ENCODE measurements around the gene RPL22L1. TPM values are rescaled to one million over a fixed set of nuclear protein-coding genes. Genes with fewer than 3 reads are reported as not detected.

RPL22L1 gene
- polyA plus RNA-seq, 3 donors = 26.8 to 63.8 (median 37.4) TPM

DNA sequence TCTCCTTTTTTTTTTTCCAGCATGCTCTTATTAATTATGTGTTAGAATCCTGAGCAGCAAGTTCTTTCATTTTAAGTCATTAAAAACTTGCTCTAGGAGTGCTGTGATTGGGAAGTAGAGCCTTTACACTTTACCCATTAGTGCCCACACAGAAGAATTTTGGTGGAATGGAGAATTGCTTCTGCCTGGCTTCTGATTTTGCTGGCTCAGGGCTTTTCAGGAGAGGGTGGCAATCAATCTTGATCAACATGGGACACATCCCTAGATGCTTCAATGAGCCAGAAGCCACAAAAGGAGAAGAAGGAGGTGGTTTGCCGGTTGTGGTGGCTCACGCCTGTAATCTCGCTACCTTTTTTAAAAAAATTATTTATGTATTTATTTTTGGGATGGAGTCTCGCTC, 39.4 kb downstream of the RPL22L1 start:
- no peaks in the 10 kb centered on the region for H3K79me2 ChIP-seq (ENCODE audit: insufficient read depth, low read length)
- peaks cover 0 to 5% of the 10 kb centered on the region in 2 donors for H3K27me3 ChIP-seq (ENCODE audit: control insufficient read depth in 2 of 2, insufficient read depth in 2 of 2, low read length in 2 of 2)
- Mint-ChIP-seq H3K27ac (no peak overlapping the region), H3K4me1 (peaks cover 8% of the 10 kb centered on the region), H3K36me3 (no peaks in the 10 kb centered on the region), H3K27me3 (ENCODE audit: low read depth in 3 of 3) (peaks cover 2 to 7% (median 2%) of the 10 kb centered on the region in 3 donors), H3K4me3 (no peak overlapping the region), H3K9me3 (peaks cover 0 to 3% (median 0%) of the 10 kb centered on the region in 7 donors)
- DNase-seq = no peak
- H3K36me3 ChIP-seq (replicated peaks in 1 of 2; ENCODE audit: control insufficient read depth in 1 of 2, insufficient read depth in 2 of 2, low read length in 2 of 2) = no peaks in the 10 kb centered on the region
- H3K4me3 ChIP-seq (replicated peaks in 1 of 3; ENCODE audit: low read depth in 2 of 3, low read length in 3 of 3) = no peak overlapping the region
- H4K20me1 ChIP-seq (ENCODE audit: insufficient read depth, low read length) = no peaks in the 10 kb centered on the region
- no peak overlapping the region for H3K4me2 ChIP-seq (replicated peaks; ENCODE audit: extremely low read depth, low read length, poor library complexity, severe bottlenecking)
- no peak for TF ChIP-seq CTCF (IDR thresholded peaks at IDR 0.05)
- no peak overlapping the region for H2AFZ ChIP-seq (ENCODE audit: insufficient read depth, low read depth, low read length, poor library complexity, severe bottlenecking)
- H3K27ac ChIP-seq (ENCODE audit: low read depth in 1 of 2, low read length in 2 of 2) = no peak overlapping the region
- H3K9ac ChIP-seq (ENCODE audit: insufficient read depth, low read length, poor library complexity, severe bottlenecking) = no peak overlapping the region
- H3K9me3 ChIP-seq (replicated peaks in 1 of 2; ENCODE audit: control insufficient read depth in 1 of 2, insufficient read depth in 1 of 2, low read length in 2 of 2) = no peaks in the 10 kb centered on the region
- 100% methylated on average over 1 of the region's 4 CpGs for WGBS (ENCODE audit: insufficient coverage)
- no peaks in the 10 kb centered on the region for H3K4me1 ChIP-seq (ENCODE audit: control insufficient read depth in 1 of 2, insufficient read depth in 2 of 2, low read length in 2 of 2)
- intact Hi-C loops (cut with micrococcal nuclease) = no loop called here

DNA sequence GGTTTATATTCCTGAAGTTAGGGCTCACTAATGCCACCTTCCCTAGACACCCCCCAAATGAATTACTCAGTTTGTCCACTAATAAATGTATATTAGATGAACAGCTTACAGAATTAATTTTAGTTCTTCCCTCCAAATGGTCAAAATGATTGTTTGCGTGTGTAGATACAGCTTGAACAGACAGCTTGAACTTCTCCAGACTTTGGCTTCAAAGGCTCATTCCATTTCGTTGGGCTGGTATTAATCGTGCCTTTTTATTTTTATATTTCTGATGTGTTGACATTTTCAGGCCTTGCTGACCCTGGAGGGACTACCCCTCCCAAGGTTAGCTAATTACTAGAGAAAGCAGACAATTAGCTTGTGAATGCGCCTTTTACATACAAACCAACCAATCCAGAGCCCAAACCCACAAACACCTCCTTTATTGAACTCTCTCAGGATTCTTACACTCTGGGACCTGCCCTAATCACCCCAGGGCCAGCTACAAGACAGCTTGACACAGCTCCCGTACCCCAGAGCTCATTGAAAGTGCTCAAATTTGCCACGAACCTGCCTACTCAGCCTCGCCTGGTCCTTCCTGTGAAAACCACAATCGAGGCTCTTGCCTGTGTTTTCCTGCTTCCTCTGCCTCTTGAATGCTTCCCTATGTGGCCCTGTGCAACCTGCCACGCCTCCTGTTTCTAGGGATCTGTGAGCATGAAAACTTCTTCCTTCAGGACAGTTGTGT, 40.3 kb downstream of the RPL22L1 start:
- Mint-ChIP-seq H3K27me3 (ENCODE audit: low read depth in 3 of 3) (peaks cover 0 to 4% (median 2%) of the 10 kb centered on the region in 3 donors), H3K27ac (peak overlapping the region in 1 of 7 donors; percentile 19), H3K36me3 (no peaks in the 10 kb centered on the region), H3K4me1 (peaks cover 8% of the 10 kb centered on the region), H3K9me3 (peaks cover 0 to 3% (median 0%) of the 10 kb centered on the region in 7 donors), H3K4me3 (no peak overlapping the region)
- Histone ChIP-seq H3K4me1 (ENCODE audit: control insufficient read depth in 1 of 2, insufficient read depth in 2 of 2, low read length in 2 of 2) (no peaks in the 10 kb centered on the region), H4K20me1 (ENCODE audit: insufficient read depth, low read length) (no peaks in the 10 kb centered on the region), H3K79me2 (ENCODE audit: insufficient read depth, low read length) (no peaks in the 10 kb centered on the region), H3K9ac (ENCODE audit: insufficient read depth, low read length, poor library complexity, severe bottlenecking) (no peak overlapping the region), H3K27me3 (ENCODE audit: control insufficient read depth in 2 of 2, insufficient read depth in 2 of 2, low read length in 2 of 2) (peaks cover 0 to 5% of the 10 kb centered on the region in 2 donors), H3K36me3 (replicated peaks in 1 of 2; ENCODE audit: control insufficient read depth in 1 of 2, insufficient read depth in 2 of 2, low read length in 2 of 2) (no peaks in the 10 kb centered on the region), H2AFZ (ENCODE audit: insufficient read depth, low read depth, low read length, poor library complexity, severe bottlenecking) (no peak overlapping the region), H3K9me3 (replicated peaks in 1 of 2; ENCODE audit: control insufficient read depth in 1 of 2, insufficient read depth in 1 of 2, low read length in 2 of 2) (no peaks in the 10 kb centered on the region), H3K4me2 (replicated peaks; ENCODE audit: extremely low read depth, low read length, poor library complexity, severe bottlenecking) (no peak overlapping the region), H3K27ac (ENCODE audit: low read depth in 1 of 2, low read length in 2 of 2) (no peak overlapping the region), H3K4me3 (replicated peaks in 1 of 3; ENCODE audit: low read depth in 2 of 3, low read length in 3 of 3) (no peak overlapping the region)
- no peak for TF ChIP-seq CTCF (IDR thresholded peaks at IDR 0.05)
- intact Hi-C loops (cut with micrococcal nuclease) = no loop called here
- WGBS (ENCODE audit: insufficient coverage) = 9% methylated on average over 5 of the region's 9 CpGs
- no peak for DNase-seq
